Activated CD4-positive, alpha-beta T cell treated with anti-CD3 and anti-CD28 coated beads, Interleukin-2, amount 50 U/mL, for 24 hours (primary cell): Measurements from ENCODE around the gene SMTNL2.

Source experiments
- DNase-seq, 2 donors: peaks; one replicate each; pipeline ENCODE4 v3.0.0-alpha.2; 2020; ENCODE audit warnings: low read depth in 1 of 2, low spot score in 1 of 2

The SMTNL2 gene

GRCh38 chr17:4584101-4584916 is at the start of gene SMTNL2:
Gene SMTNL2 (plus strand): TSS chr17:4584529. CDS start chr17:4584606, 77 bp downstream.
- no peak for DNase-seq

GRCh38 chr17:4534928-4535666 is 49.2 kb upstream of the SMTNL2 start:
- no peak for DNase-seq

GRCh38 chr17:4535667-4536258 is 48.6 kb upstream of the SMTNL2 start:
- DNase-seq, result no peak

- no peak for DNase-seq
These were observed 48.0 kb upstream of the SMTNL2 start for GRCh38 chr17:4536259-4536741.

- DNase-seq, result no peak
These were observed 47.5 kb upstream of the SMTNL2 start for GRCh38 chr17:4536742-4537411.

- DNase-seq, result no peak
These were observed 46.7 kb upstream of the SMTNL2 start for GRCh38 chr17:4537451-4538235.

GRCh38 chr17:4538236-4539002 is 45.9 kb upstream of the SMTNL2 start:
- DNase-seq, result no peak

- no peak for DNase-seq
These were observed 45.3 kb upstream of the SMTNL2 start for GRCh38 chr17:4539025-4539424.

- DNase-seq, result no peak
These were observed 44.6 kb upstream of the SMTNL2 start for GRCh38 chr17:4539576-4540223.

- no peak for DNase-seq
These were observed 44.1 kb upstream of the SMTNL2 start for GRCh38 chr17:4540224-4540651.

GRCh38 chr17:4540687-4541327 is 43.5 kb upstream of the SMTNL2 start:
- no peak for DNase-seq

- DNase-seq, result no peak
These were observed 42.9 kb upstream of the SMTNL2 start for GRCh38 chr17:4541328-4542002.

GRCh38 chr17:4542003-4542725 is 42.2 kb upstream of the SMTNL2 start:
- no peak for DNase-seq

- DNase-seq, result no peak
These were observed 41.6 kb upstream of the SMTNL2 start for GRCh38 chr17:4542726-4543191.

- DNase-seq, result no peak
These were observed 40.7 kb upstream of the SMTNL2 start for GRCh38 chr17:4543557-4544026.

GRCh38 chr17:4544135-4544950 is 40.0 kb upstream of the SMTNL2 start:
- no peak for DNase-seq

GRCh38 chr17:4544951-4545216 is 39.4 kb upstream of the SMTNL2 start:
- DNase-seq, result no peak
